MCF 10A (cell line): ENCODE measurements around the gene POLR2C. TPM values are rescaled to one million over a fixed set of nuclear protein-coding genes. Genes with fewer than 3 reads are reported as not detected.

Source experiments
- total RNA-seq: library from RNA; stranded (reverse); gene quantifications from 2 replicates; pipeline ENCODE4 v1.2.3, GENCODE V29; 2022

POLR2C gene
- total RNA-seq, 1 experiment from 2014 or later = 44.8 TPM

Other genes with a start within 250 kb of the POLR2C start
- 94.4 and 114 TPM in 2 replicates for gene ARL2BP, start 217.4 kb upstream of the POLR2C start, total RNA-seq
- gene PLLP, start 178.0 kb upstream of the POLR2C start, total RNA-seq = 3.9 and 6.1 TPM in 2 replicates
- gene CCL22, start 103.9 kb upstream of the POLR2C start, total RNA-seq = not detected in 2 replicates
- not detected in 2 replicates for gene CX3CL1, start 90.2 kb upstream of the POLR2C start, total RNA-seq
- gene CCL17, start 57.9 kb upstream of the POLR2C start, total RNA-seq = not detected in 2 replicates
- gene CIAPIN1, start 15.3 kb upstream of the POLR2C start, total RNA-seq = 99.9 and 105 TPM in 2 replicates
- gene COQ9, start 15.2 kb upstream of the POLR2C start, total RNA-seq = 72.5 and 80.8 TPM in 2 replicates
- gene DOK4, start 23.8 kb downstream of the POLR2C start, total RNA-seq = 6.4 and 7.5 TPM in 2 replicates
- gene CCDC102A, start 73.9 kb downstream of the POLR2C start, total RNA-seq = 3.8 and 4.1 TPM in 2 replicates
- not detected in 2 replicates for gene ADGRG5, start 80.0 kb downstream of the POLR2C start, total RNA-seq
- 10.1 and 10.2 TPM in 2 replicates for gene ADGRG1, start 166.0 kb downstream of the POLR2C start, total RNA-seq
- gene ADGRG3, start 205.6 kb downstream of the POLR2C start, total RNA-seq = not detected in 2 replicates
- not detected in 2 replicates for gene DRC7, start 232.1 kb downstream of the POLR2C start, total RNA-seq